Measurements from ENCODE around the gene CLTCL1. TPM values are rescaled to one million over a fixed set of nuclear protein-coding genes. Genes with fewer than 3 reads are reported as not detected.

CLTCL1 gene
- total and polyA plus RNA-seq, 3 donors from 2014 or later: 46.6 to 107 (median 54.4) TPM

- no peak overlapping the region for H3K4me3 ChIP-seq
- no peaks in the 10 kb centered on the region for H3K36me3 ChIP-seq (ENCODE audit: low read depth, missing control alignments)
- H3K27me3 ChIP-seq: no peaks in the 10 kb centered on the region
- no peak for DNase-seq
- H3K27ac ChIP-seq: no peak overlapping the region
- 92 to 94% methylated on average over 6 of the region's 6 CpGs for whole genome bisulfite sequencing, 2 donors
- intact Hi-C loops (cut with DNase I; ENCODE audit: low total_unique reads): no loop called here
- H3K4me1 ChIP-seq: no peaks in the 10 kb centered on the region
- no peaks in the 10 kb centered on the region for H3K9me3 ChIP-seq
- no peak for TF ChIP-seq CTCF (IDR thresholded peaks at IDR 0.05)
- TF ChIP-seq POLR2A (IDR thresholded peaks at IDR 0.05): no peak
Observed at GRCh38 chr22:19241593-19241906, 50.0 kb downstream of the CLTCL1 start.

GRCh38 chr22:19240813-19241592, 50.5 kb downstream of the CLTCL1 start:
- Histone ChIP-seq H3K27ac (no peak overlapping the region), H3K4me1 (no peaks in the 10 kb centered on the region), H3K9me3 (no peaks in the 10 kb centered on the region), H3K27me3 (no peaks in the 10 kb centered on the region), H3K4me3 (no peak overlapping the region), H3K36me3 (ENCODE audit: low read depth, missing control alignments) (no peaks in the 10 kb centered on the region)
- 78 to 91% methylated on average over 5 to 9 of the region's 14 CpGs for WGBS, 2 donors
- DNase-seq: no peak
- intact Hi-C loops (cut with DNase I; ENCODE audit: low total_unique reads): no loop called here
- TF ChIP-seq CTCF (IDR thresholded peaks at IDR 0.05) (no peak), POLR2A (IDR thresholded peaks at IDR 0.05) (no peak)

GRCh38 chr22:19239464-19239863, 52.1 kb downstream of the CLTCL1 start:
- 92 to 94% methylated on average over 7 of the region's 7 CpGs for WGBS, 2 donors

GRCh38 chr22:19238900-19239299, 52.6 kb downstream of the CLTCL1 start:
- no peaks in the 10 kb centered on the region for H3K36me3 ChIP-seq (ENCODE audit: low read depth, missing control alignments)
- H3K27ac ChIP-seq: no peak overlapping the region
- no peaks in the 10 kb centered on the region for H3K9me3 ChIP-seq
- H3K27me3 ChIP-seq: no peaks in the 10 kb centered on the region
- 92% methylated on average over 7 of the region's 7 CpGs for WGBS, 2 donors
- TF ChIP-seq POLR2A (IDR thresholded peaks at IDR 0.05) (no peak), CTCF (IDR thresholded peaks at IDR 0.05) (no peak)
- H3K4me3 ChIP-seq: no peak overlapping the region
- intact Hi-C loops (cut with DNase I; ENCODE audit: low total_unique reads): no loop called here
- DNase-seq: no peak
- H3K4me1 ChIP-seq: no peaks in the 10 kb centered on the region

More at GRCh38 chr22:19239464-19239863, 52.1 kb downstream of the CLTCL1 start:
- no peaks in the 10 kb centered on the region for H3K4me1 ChIP-seq
- H3K27ac ChIP-seq: no peak overlapping the region
- H3K4me3 ChIP-seq: no peak overlapping the region
- no peaks in the 10 kb centered on the region for H3K27me3 ChIP-seq
- H3K9me3 ChIP-seq: no peaks in the 10 kb centered on the region
- intact Hi-C loops (cut with DNase I; ENCODE audit: low total_unique reads): no loop called here
- H3K36me3 ChIP-seq (ENCODE audit: low read depth, missing control alignments): no peaks in the 10 kb centered on the region
- DNase-seq: no peak
- TF ChIP-seq POLR2A (IDR thresholded peaks at IDR 0.05): no peak
- no peak for TF ChIP-seq CTCF (IDR thresholded peaks at IDR 0.05)

- WGBS, 2 donors: 86 to 92% methylated on average over 4 of the region's 4 CpGs
- Histone ChIP-seq H3K4me1 (no peaks in the 10 kb centered on the region), H3K27ac (no peak overlapping the region), H3K36me3 (ENCODE audit: low read depth, missing control alignments) (no peaks in the 10 kb centered on the region), H3K4me3 (no peak overlapping the region), H3K9me3 (no peaks in the 10 kb centered on the region), H3K27me3 (no peaks in the 10 kb centered on the region)
- TF ChIP-seq CTCF (IDR thresholded peaks at IDR 0.05) (no peak), POLR2A (IDR thresholded peaks at IDR 0.05) (no peak)
- no peak for DNase-seq
- intact Hi-C loops (cut with DNase I; ENCODE audit: low total_unique reads): no loop called here
Observed at GRCh38 chr22:19235874-19236273, 55.6 kb downstream of the CLTCL1 start.

Data from testis (tissue), 3 donors.